PC-3 (cell line): ENCODE results near the gene CHCHD10. TPM values are rescaled to one million over a fixed set of nuclear protein-coding genes. Genes with fewer than 3 reads are reported as not detected.

Experiments used
- ATAC-seq: fragments of 200-7000 bp; cut with Tn5 transposase; 2 replicates; pipeline ENCODE4 v1.9.1; 2020; ENCODE audit warnings: mild to moderate bottlenecking, moderate library complexity
- BruUV-seq: library from RNA; stranded (reverse); fragments of 400-500 nt; replicated peaks from 2 replicates; lab custom pipeline; 2021; lab: Mats Ljungman, UMichigan
- CTCF ChIA-PET: fragments of 300-600 bp; sonication (Branson Sonifier 250); formaldehyde crosslinking; loops from one replicate; lab custom pipeline; 2022; ENCODE audit warnings: antibody characterized with exemption; lab: Charles Lee
- POLR2A ChIA-PET: fragments of 300-600 bp; sonication (Branson Sonifier 250); formaldehyde crosslinking; loops from one replicate; lab custom pipeline; 2022; ENCODE audit warnings: antibody characterized with exemption; ENCODE audit not compliant: unreplicated experiment; lab: Charles Lee
- DNase-seq: peaks from one replicate; pipeline ENCODE4 v3.0.0-alpha.2; 2015
- H2AFZ ChIP-seq: fragments of 300-600 bp; sonication (generic); 2 replicates; pipeline ENCODE4 v1.6.0; 2016; ENCODE audit warnings: antibody characterized with exemption, low read length
- H3F3A ChIP-seq: fragments of 300-600 bp; sonication (generic); one replicate; pipeline ENCODE4 v1.6.0; 2017; ENCODE audit warnings: antibody characterized with exemption, low read length, control low read depth, mild to moderate bottlenecking; ENCODE audit not compliant: unreplicated experiment
- H3K27ac ChIP-seq: fragments of 300-600 bp; sonication (generic); 2 replicates; pipeline ENCODE4 v1.5.1; 2016; ENCODE audit warnings: mild to moderate bottlenecking, low read length
- H3K27me3 ChIP-seq: fragments of 300-600 bp; sonication (generic); 2 replicates; pipeline ENCODE4 v1.6.1; 2016; ENCODE audit warnings: low read length, mixed read lengths
- H3K36me3 ChIP-seq: fragments of 300-600 bp; sonication (generic); 2 replicates; pipeline ENCODE4 v1.6.1; 2016; ENCODE audit warnings: low read depth, mixed run types, low read length, mixed read lengths
- H3K4me1 ChIP-seq: fragments of 300-600 bp; sonication (generic); 2 replicates; pipeline ENCODE4 v1.5.1; 2016; ENCODE audit warnings: low read length; ENCODE audit not compliant: insufficient read depth
- H3K4me2 ChIP-seq: fragments of 300-600 bp; sonication (generic); 2 replicates; pipeline ENCODE4 v1.6.0; 2016; ENCODE audit warnings: low read length
- H3K4me3 ChIP-seq: fragments of 300-600 bp; sonication (generic); 2 replicates; pipeline ENCODE4 v1.5.1; 2016; ENCODE audit warnings: mild to moderate bottlenecking, low read length, mixed read lengths
- H3K79me2 ChIP-seq: fragments of 300-600 bp; sonication (generic); 2 replicates; pipeline ENCODE4 v1.6.1; 2017; ENCODE audit warnings: low read length, mixed read lengths
- H3K9ac ChIP-seq: fragments of 300-600 bp; sonication (generic); 2 replicates; pipeline ENCODE4 v1.6.0; 2016; ENCODE audit warnings: mild to moderate bottlenecking, low read length
- H3K9me2 ChIP-seq: fragments of 300-600 bp; sonication (generic); replicated peaks from 2 replicates; pipeline ENCODE4 v1.6.1; 2016; ENCODE audit warnings: mixed run types, low read length, mixed read lengths
- H3K9me3 ChIP-seq: fragments of 300-600 bp; sonication (generic); 2 replicates; pipeline ENCODE4 v1.6.1; 2016; ENCODE audit warnings: low read length, mixed read lengths
- H4K20me1 ChIP-seq: fragments of 300-600 bp; sonication (generic); 2 replicates; pipeline ENCODE4 v1.6.1; 2016; ENCODE audit warnings: low read length, mixed read lengths
- CTCF ChIP-seq: fragments of 300-600 bp; sonication (generic); conservative IDR thresholded peaks from 2 replicates; pipeline ENCODE4 v1.5.1; 2017; ENCODE audit warnings: antibody characterized with exemption, low read depth, mild to moderate bottlenecking, low read length
- EZH2 ChIP-seq: fragments of 300-600 bp; sonication (generic); IDR thresholded peaks from one replicate; pipeline ENCODE4 v1.6.1; 2017; ENCODE audit warnings: antibody characterized with exemption, mild to moderate bottlenecking, low read length; ENCODE audit not compliant: unreplicated experiment
- EZH2phosphoT487 ChIP-seq: fragments of 300-600 bp; sonication (generic); IDR thresholded peaks from 2 replicates; pipeline ENCODE4 v1.6.1; 2018; ENCODE audit warnings: mild to moderate bottlenecking, antibody characterized with exemption, low read length, borderline replicate concordance
- intact Hi-C: fragments of 100-400 bp; cut with micrococcal nuclease; formaldehyde crosslinking; loops from 2 replicates; pipeline ENCODE4 v1.9.0; 2023
- total RNA-seq: library from RNA; depleted of rRNA; stranded (reverse); fragments of >200 nt; gene quantifications from 2 replicates; pipeline ENCODE4 v1.2.3, GENCODE V29; 2014

Gene CHCHD10
- total RNA-seq, 1 experiment from 2014 or later = 98.1 TPM

- ChIA-PET CTCF (no interaction called here), POLR2A (no interaction called here)
- no peak for ATAC-seq
These were observed 10.8 kb upstream of the CHCHD10 start for GRCh38 chr22:23778577-23778900.

GRCh38 chr22:23777776-23778576 lies 10.2 kb upstream of the CHCHD10 start:
- ATAC-seq = no peak
- Histone ChIP-seq H3K4me3 (no peak overlapping the region), H3K9ac (no peak overlapping the region), H2AFZ (no peak overlapping the region), H3K79me2 (no peaks in the 10 kb centered on the region), H3K9me2 (no peaks in the 10 kb centered on the region), H3K27ac (no peak overlapping the region), H3K4me2 (no peak overlapping the region), H3K4me1 (peaks cover 9% of the 10 kb centered on the region; the same call in 1 of the 2 replicates), H3K27me3 (no peaks in the 10 kb centered on the region), H3F3A (no peaks in the 10 kb centered on the region), H4K20me1 (no peaks in the 10 kb centered on the region), H3K9me3 (no peaks in the 10 kb centered on the region), H3K36me3 (no peaks in the 10 kb centered on the region)
- DNase-seq = no peak
- intact Hi-C loops = no loop called here
- TF ChIP-seq CTCF (no peak), EZH2phosphoT487 (no peak), EZH2 (no peak)
- ChIA-PET POLR2A (no interaction called here), CTCF (no interaction called here)
- no TSS peak for BruUV-seq

More at GRCh38 chr22:23778577-23778900, 10.8 kb upstream of the CHCHD10 start:
- H3K4me3 ChIP-seq = no peak overlapping the region
- H3K9me3 ChIP-seq = no peaks in the 10 kb centered on the region
- no peaks in the 10 kb centered on the region for H3K79me2 ChIP-seq
- DNase-seq = no peak
- H3K27ac ChIP-seq = no peak overlapping the region
- no peaks in the 10 kb centered on the region for H4K20me1 ChIP-seq
- peaks cover 9% of the 10 kb centered on the region; the same call in 1 of the 2 replicates for H3K4me1 ChIP-seq
- no peak overlapping the region for H3K4me2 ChIP-seq
- no peak for TF ChIP-seq EZH2
- no peak for TF ChIP-seq EZH2phosphoT487
- TF ChIP-seq CTCF = no peak
- H3K9ac ChIP-seq = no peak overlapping the region
- no peaks in the 10 kb centered on the region for H3K27me3 ChIP-seq
- no peak overlapping the region for H2AFZ ChIP-seq
- intact Hi-C loops = no loop called here
- no peaks in the 10 kb centered on the region for H3K9me2 ChIP-seq
- no peaks in the 10 kb centered on the region for H3F3A ChIP-seq
- H3K36me3 ChIP-seq = no peaks in the 10 kb centered on the region
- BruUV-seq = no TSS peak

- Histone ChIP-seq H2AFZ (no peak overlapping the region), H3K36me3 (no peaks in the 10 kb centered on the region), H3K27me3 (no peaks in the 10 kb centered on the region), H3K27ac (no peak overlapping the region), H3K4me2 (no peak overlapping the region), H3K4me1 (no peaks in the 10 kb centered on the region; the same call in 1 of the 2 replicates), H3K79me2 (no peaks in the 10 kb centered on the region), H3F3A (no peaks in the 10 kb centered on the region), H3K4me3 (no peak overlapping the region), H3K9me2 (no peaks in the 10 kb centered on the region), H3K9me3 (no peaks in the 10 kb centered on the region), H4K20me1 (no peaks in the 10 kb centered on the region), H3K9ac (no peak overlapping the region)
- POLR2A ChIA-PET = interaction anchor here (0.6 kb wide), 1 partner anchor 81 kb away, joined by 3 read pairs; no protein-coding TSS in a partner anchor
- no peak for TF ChIP-seq EZH2
- TF ChIP-seq EZH2phosphoT487 = no peak
- CTCF ChIA-PET = no interaction called here
- no TSS peak for BruUV-seq
- DNase-seq (no peak), ATAC-seq (no peak)
- intact Hi-C loops = no loop called here
These were observed 8.1 kb upstream of the CHCHD10 start for GRCh38 chr22:23775779-23776375.
